GM06990 (cell line): ENCODE measurements around the gene PIM2.

Experiments used
- DNase-seq: peaks from one replicate; pipeline ENCODE4 v3.0.0-alpha.2; 2011; ENCODE audit not compliant: insufficient read length; ENCODE audit errors: extremely low read depth
- H3K27me3 ChIP-seq: replicated peaks from 2 replicates; pipeline ENCODE4 v1.6.0; 2011; ENCODE audit warnings: low read length; ENCODE audit not compliant: control insufficient read depth, insufficient read depth
- H3K36me3 ChIP-seq: 2 replicates; pipeline ENCODE4 v1.5.1; 2011; ENCODE audit warnings: low read length; ENCODE audit not compliant: control insufficient read depth, insufficient read depth
- H3K4me3 ChIP-seq: replicated peaks from 2 replicates; pipeline ENCODE4 v1.5.1; 2011; ENCODE audit warnings: low read depth, mild to moderate bottlenecking, control low read depth, low read length
- TF ChIP-seq, protein P1 (sequence below): IDR thresholded peaks from 2 replicates; pipeline ENCODE4 v1.5.1; 2011; ENCODE audit warnings: low read length, control low read depth, mild to moderate bottlenecking, inconsistent platforms; ENCODE audit not compliant: insufficient read depth, poor library complexity, severe bottlenecking

Gene PIM2

GRCh38 chrX:48894891-48895290 lies 23.9 kb downstream of the PIM2 start:
- Histone ChIP-seq H3K36me3 (peaks cover 1% of the 10 kb centered on the region), H3K4me3 (no peak overlapping the region), H3K27me3 (no peaks in the 10 kb centered on the region)
- TF ChIP-seq, protein P1, sequence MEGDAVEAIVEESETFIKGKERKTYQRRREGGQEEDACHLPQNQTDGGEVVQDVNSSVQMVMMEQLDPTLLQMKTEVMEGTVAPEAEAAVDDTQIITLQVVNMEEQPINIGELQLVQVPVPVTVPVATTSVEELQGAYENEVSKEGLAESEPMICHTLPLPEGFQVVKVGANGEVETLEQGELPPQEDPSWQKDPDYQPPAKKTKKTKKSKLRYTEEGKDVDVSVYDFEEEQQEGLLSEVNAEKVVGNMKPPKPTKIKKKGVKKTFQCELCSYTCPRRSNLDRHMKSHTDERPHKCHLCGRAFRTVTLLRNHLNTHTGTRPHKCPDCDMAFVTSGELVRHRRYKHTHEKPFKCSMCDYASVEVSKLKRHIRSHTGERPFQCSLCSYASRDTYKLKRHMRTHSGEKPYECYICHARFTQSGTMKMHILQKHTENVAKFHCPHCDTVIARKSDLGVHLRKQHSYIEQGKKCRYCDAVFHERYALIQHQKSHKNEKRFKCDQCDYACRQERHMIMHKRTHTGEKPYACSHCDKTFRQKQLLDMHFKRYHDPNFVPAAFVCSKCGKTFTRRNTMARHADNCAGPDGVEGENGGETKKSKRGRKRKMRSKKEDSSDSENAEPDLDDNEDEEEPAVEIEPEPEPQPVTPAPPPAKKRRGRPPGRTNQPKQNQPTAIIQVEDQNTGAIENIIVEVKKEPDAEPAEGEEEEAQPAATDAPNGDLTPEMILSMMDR, result no peak
- no peak for DNase-seq

GRCh38 chrX:48893556-48894348 lies 25.1 kb downstream of the PIM2 start:
- peaks cover 1% of the 10 kb centered on the region for H3K36me3 ChIP-seq
- no peak for DNase-seq
- TF ChIP-seq, protein P1, result no peak
- H3K4me3 ChIP-seq, result no peak overlapping the region
- H3K27me3 ChIP-seq, result no peaks in the 10 kb centered on the region

DNA sequence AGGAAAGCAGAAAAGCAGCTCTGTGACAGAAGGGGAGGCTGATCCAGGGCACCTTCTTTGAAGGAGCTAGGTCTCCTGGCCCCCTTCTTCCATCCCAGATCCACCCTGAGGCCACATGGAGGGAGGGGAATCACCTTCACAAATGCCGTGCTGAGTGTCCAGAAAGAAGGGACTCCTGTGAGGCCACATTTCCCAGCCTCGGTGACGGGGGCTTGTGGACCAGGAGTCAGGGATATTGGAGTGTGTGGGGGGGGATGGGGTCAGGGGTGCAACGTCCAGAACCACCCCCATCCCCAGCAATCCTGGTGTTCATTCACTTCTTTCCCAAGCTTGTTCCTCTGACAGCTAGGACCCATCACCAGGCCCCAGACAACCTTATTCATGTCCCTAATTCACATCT lies 25.9 kb downstream of the PIM2 start:
- no peaks in the 10 kb centered on the region for H3K27me3 ChIP-seq
- no peak for DNase-seq
- H3K4me3 ChIP-seq, result no peak overlapping the region
- TF ChIP-seq, protein P1, result no peak
- H3K36me3 ChIP-seq, result peaks cover 1% of the 10 kb centered on the region

DNA sequence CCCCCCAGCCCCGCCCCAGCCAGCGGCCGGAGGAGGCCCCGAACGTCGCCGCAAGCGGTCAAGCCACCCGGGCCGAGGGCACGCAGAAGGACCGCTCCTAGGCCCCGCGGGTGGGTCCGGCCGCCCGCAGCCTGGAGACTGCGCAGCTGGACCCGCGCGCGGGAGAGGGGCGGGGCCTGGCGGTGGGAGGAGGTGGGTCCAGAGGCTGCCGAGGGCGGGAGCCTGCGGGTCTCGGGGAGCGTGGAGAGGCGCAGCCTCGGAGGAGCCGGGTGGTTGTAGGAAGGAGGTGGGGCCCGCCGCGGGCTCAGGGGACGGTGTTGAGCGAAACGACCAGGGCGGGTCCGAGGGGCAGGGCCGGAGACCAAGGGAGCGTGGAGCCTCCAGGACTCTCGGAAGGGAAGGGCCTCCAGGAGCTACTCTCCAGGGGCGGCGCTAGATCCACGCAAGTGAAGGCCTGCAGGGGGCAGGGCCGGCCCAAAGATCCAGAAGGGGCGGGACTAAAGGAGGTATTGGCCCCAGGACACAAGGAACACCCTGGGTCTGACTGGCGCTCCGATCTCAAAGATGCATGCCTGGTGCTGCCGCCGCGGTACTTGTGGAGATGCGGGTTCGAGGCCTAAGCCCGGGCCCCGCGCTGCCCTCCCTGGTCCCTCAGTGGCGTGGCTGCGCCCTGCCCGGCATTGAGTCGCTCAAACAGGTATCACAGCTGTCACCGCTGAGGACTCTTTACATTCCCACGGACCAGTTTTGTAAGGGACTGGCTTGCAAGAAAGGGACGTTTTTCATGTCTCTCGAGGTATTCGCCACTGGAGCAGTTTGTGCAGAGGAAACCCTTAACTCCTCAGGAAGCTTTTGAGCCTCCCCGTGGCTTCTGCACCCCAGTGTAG lies 27.2 kb downstream of the PIM2 start:
- Histone ChIP-seq H3K27me3 (no peaks in the 10 kb centered on the region), H3K36me3 (peaks cover 1% of the 10 kb centered on the region), H3K4me3 (peak overlapping the region; percentile 58)
- DNase-seq, result peak; percentile 78
- TF ChIP-seq, protein P1, result peak; percentile 57

DNA sequence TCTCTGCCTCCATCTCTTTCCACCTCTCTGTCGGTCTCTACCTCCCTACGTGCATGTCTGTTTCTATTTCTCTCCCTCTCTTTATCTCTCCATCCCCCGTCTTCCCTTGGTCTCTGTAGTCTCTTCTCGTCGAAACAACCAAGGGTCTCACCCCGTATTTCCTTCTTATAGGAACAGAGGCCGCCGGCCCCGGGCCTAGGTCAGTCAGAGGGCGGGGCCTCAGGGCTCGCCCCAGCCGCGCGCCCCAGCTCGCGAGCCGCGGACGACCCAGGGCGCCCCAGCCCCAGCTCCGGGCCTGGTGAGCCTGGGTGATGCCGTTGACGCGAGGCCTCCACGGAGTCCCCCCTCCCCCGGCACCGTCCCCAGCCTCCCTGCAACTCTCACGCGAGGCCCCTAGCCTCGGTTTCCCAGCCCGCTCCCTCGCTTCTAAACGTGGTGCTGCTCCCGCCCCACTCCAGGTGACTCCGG lies 27.9 kb downstream of the PIM2 start:
- TF ChIP-seq, protein P1, result no peak
- DNase-seq, result no peak
- Histone ChIP-seq H3K36me3 (peaks cover 1% of the 10 kb centered on the region), H3K27me3 (no peaks in the 10 kb centered on the region), H3K4me3 (peak overlapping the region; percentile 58)
